Testis (tissue), 3 donors: Measurements from ENCODE around the gene CTNNB1. TPM values are rescaled to one million over a fixed set of nuclear protein-coding genes. Genes with fewer than 3 reads are reported as not detected.

Experiments used
- DNase-seq: peaks from one replicate; pipeline ENCODE4 v3.0.0-alpha.2; 2019
- H3K27ac ChIP-seq, 2 donors: fragments of 200-600 bp; sonication (generic); one replicate each; pipeline ENCODE4 v1.5.1; 2019
- H3K27me3 ChIP-seq: fragments of 200-600 bp; sonication (generic); one replicate; pipeline ENCODE4 v1.5.1; 2019
- H3K36me3 ChIP-seq: fragments of 200-600 bp; sonication (generic); one replicate; pipeline ENCODE4 v1.5.1; 2017; ENCODE audit warnings: low read depth; ENCODE audit errors: missing control alignments
- H3K4me1 ChIP-seq: fragments of 200-600 bp; sonication (generic); one replicate; pipeline ENCODE4 v1.5.1; 2019
- H3K4me3 ChIP-seq, 2 donors: fragments of 200-600 bp; sonication (generic); one replicate each; pipeline ENCODE4 v1.5.1; 2017 to 2019
- H3K9me3 ChIP-seq: fragments of 200-600 bp; sonication (generic); one replicate; pipeline ENCODE4 v1.5.1; 2017
- POLR2A ChIP-seq: fragments of 450-650 bp; IDR thresholded peaks from one replicate; pipeline ENCODE4 v1.6.1; 2017; ENCODE audit warnings: antibody characterized with exemption, mild to moderate bottlenecking, moderate library complexity
- WGBS, 2 donors: methylation state at CpG; one replicate each; pipeline ENCODE4 v1.1.5; 2018; 5-methylcytosine and 5-hydroxymethylcytosine counted together
- intact Hi-C: fragments of 100-400 bp; cut with DNase I; formaldehyde crosslinking; loops from one replicate; pipeline ENCODE4 v1.15.1; 2023; ENCODE audit warnings: low total_unique reads
- polyA plus RNA-seq: library from polyadenylated mRNA; stranded (reverse); fragments of 350-450 nt; fragmentation: Illumina TruSeq; extraction: RNeasy Lipid Tissue Mini Kit (QIAGEN cat#74804); gene quantifications from one replicate; pipeline ENCODE4 v1.2.3, GENCODE V29; 2014; ENCODE audit warnings: low read depth, low replicate concordance; ENCODE audit not compliant: insufficient read depth
- total RNA-seq, 2 donors: library from RNA; depleted of rRNA; stranded (reverse); fragments of >200 nt; gene quantifications; one replicate each; pipeline ENCODE4 v1.2.3, GENCODE V29; 2016
- TF ChIP-seq, protein P1 (sequence below), 3 experiments: fragments of 450-650 bp in 2 of 3; fragments of 200-600 bp in 1 of 3; sonication (generic) in 1 of 3; IDR thresholded peaks; one replicate each; pipeline ENCODE4 v1.5.1; 2016 to 2019; ENCODE audit warnings: antibody characterized with exemption in 3 of 3, mild to moderate bottlenecking in 2 of 3, moderate library complexity in 1 of 3

The CTNNB1 gene
- total and polyA plus RNA-seq, 3 donors from 2014 or later: 146 to 379 (median 293) TPM

- H3K27ac ChIP-seq: no peak overlapping the region
- no peak for TF ChIP-seq POLR2A
- TF ChIP-seq, protein P1, sequence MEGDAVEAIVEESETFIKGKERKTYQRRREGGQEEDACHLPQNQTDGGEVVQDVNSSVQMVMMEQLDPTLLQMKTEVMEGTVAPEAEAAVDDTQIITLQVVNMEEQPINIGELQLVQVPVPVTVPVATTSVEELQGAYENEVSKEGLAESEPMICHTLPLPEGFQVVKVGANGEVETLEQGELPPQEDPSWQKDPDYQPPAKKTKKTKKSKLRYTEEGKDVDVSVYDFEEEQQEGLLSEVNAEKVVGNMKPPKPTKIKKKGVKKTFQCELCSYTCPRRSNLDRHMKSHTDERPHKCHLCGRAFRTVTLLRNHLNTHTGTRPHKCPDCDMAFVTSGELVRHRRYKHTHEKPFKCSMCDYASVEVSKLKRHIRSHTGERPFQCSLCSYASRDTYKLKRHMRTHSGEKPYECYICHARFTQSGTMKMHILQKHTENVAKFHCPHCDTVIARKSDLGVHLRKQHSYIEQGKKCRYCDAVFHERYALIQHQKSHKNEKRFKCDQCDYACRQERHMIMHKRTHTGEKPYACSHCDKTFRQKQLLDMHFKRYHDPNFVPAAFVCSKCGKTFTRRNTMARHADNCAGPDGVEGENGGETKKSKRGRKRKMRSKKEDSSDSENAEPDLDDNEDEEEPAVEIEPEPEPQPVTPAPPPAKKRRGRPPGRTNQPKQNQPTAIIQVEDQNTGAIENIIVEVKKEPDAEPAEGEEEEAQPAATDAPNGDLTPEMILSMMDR (IDR thresholded peaks at IDR 0.05): no peak
- no peaks in the 10 kb centered on the region for H3K9me3 ChIP-seq
- intact Hi-C loops: no loop called here
- H3K27me3 ChIP-seq: no peaks in the 10 kb centered on the region
- DNase-seq: no peak
- 91% methylated on average over 2 of the region's 2 CpGs for WGBS, 2 donors
- H3K36me3 ChIP-seq: no peaks in the 10 kb centered on the region
- H3K4me3 ChIP-seq: no peak overlapping the region
- H3K4me1 ChIP-seq: no peaks in the 10 kb centered on the region
These were observed 20.7 kb upstream of the CTNNB1 start for GRCh38 chr3:41178576-41178975.

GRCh38 chr3:41180396-41180795 is 18.9 kb upstream of the CTNNB1 start:
- Histone ChIP-seq H3K27me3 (no peaks in the 10 kb centered on the region), H3K4me3 (no peak overlapping the region), H3K9me3 (no peaks in the 10 kb centered on the region), H3K27ac (no peak overlapping the region), H3K4me1 (no peaks in the 10 kb centered on the region), H3K36me3 (no peaks in the 10 kb centered on the region)
- intact Hi-C loops: no loop called here
- TF ChIP-seq, protein P1 (IDR thresholded peaks at IDR 0.05): no peak
- no peak for TF ChIP-seq POLR2A
- no peak for DNase-seq
- 93 to 94% methylated on average over 2 of the region's 2 CpGs for WGBS, 2 donors

DNA sequence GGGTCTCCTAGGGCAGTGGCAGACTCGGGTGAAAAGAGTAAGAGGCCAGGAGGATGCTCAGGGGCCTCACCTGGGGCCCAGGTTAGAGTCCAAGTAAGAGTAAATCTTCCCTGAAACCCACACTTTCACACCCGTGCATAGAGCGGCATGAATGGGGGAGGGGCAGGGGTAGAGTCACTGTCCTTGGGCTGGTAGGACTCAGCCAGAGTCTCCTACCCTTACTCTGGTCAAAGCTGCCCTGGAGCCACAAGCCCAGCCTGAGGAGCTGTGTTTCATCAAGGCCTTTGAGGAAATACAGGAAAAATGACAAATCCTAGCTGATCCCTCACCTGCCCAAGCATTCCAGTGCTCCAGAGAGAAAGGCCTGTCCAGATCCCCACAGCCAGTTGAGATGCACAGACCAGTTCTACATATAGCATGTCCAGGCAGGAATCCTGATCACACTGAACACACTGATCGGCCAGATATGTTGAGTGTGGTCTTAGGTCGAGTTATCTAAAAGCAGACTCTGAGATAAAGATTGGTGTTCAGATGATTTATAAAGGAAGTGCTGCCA is 16.7 kb upstream of the CTNNB1 start:
- H3K27me3 ChIP-seq: no peaks in the 10 kb centered on the region
- intact Hi-C loops: no loop called here
- no peak overlapping the region for H3K27ac ChIP-seq
- no peaks in the 10 kb centered on the region for H3K36me3 ChIP-seq
- no peak for DNase-seq
- no peaks in the 10 kb centered on the region for H3K9me3 ChIP-seq
- H3K4me3 ChIP-seq: no peak overlapping the region
- 77 to 87% methylated on average over 4 to 5 of the region's 5 CpGs for WGBS, 2 donors
- TF ChIP-seq, protein P1 (IDR thresholded peaks at IDR 0.05): no peak
- TF ChIP-seq POLR2A: no peak
- H3K4me1 ChIP-seq: no peaks in the 10 kb centered on the region

DNA sequence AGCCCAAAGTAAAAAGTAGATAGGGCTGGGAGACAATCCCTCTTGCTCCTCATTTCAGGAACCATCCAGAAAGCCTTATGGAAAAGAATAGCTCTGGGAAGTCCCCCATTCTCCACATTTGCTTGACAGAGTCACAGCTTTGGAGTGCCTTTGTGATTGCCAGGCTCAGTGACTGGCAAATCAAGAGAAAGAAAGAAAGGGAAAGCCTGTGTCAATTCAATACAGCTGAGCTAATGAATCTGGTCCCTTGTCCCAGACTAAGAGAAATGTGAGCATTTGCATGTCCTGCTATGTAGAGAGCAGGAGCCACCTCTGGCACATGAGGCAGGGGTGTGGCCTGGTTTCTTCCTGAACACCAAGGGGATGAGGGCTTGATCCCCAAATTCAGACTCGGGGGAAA is 14.9 kb upstream of the CTNNB1 start:
- Histone ChIP-seq H3K36me3 (no peaks in the 10 kb centered on the region), H3K4me1 (no peaks in the 10 kb centered on the region), H3K9me3 (no peaks in the 10 kb centered on the region), H3K27ac (no peak overlapping the region), H3K27me3 (no peaks in the 10 kb centered on the region), H3K4me3 (no peak overlapping the region)
- DNase-seq: no peak
- intact Hi-C loops: no loop called here
- TF ChIP-seq POLR2A: no peak
- TF ChIP-seq, protein P1 (IDR thresholded peaks at IDR 0.05): no peak
- WGBS, 2 donors: 64 to 88% methylated on average over 1 of the region's 1 CpG

DNA sequence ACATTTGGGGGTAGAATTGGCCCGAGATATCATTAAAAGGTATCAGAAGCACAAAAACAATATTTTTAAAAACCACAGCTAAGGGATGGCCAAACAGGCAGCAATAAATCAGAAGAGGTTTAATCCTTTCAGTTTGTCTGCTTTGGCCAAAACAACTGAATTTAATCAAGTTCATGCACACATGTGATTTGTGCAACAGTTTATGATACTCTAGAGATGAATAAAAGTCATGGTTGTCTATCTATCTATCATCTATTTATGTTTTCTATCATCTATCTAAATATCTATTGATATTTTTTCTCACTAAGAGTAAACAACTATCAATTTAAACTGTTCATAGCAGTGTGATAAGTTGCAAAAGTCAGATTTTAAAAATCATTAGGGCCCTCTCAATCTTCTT is 13.0 kb upstream of the CTNNB1 start:
- no peaks in the 10 kb centered on the region for H3K27me3 ChIP-seq
- no peaks in the 10 kb centered on the region for H3K9me3 ChIP-seq
- TF ChIP-seq, protein P1 (IDR thresholded peaks at IDR 0.05): no peak
- TF ChIP-seq POLR2A: no peak
- H3K4me1 ChIP-seq: no peaks in the 10 kb centered on the region
- no peak overlapping the region for H3K27ac ChIP-seq
- no peak for DNase-seq
- WGBS, 2 donors: 89 to 94% methylated on average over 1 of the region's 1 CpG
- intact Hi-C loops: no loop called here
- H3K36me3 ChIP-seq: no peaks in the 10 kb centered on the region
- H3K4me3 ChIP-seq: no peak overlapping the region
